IPS-18c (cell line): Measurements from ENCODE around the gene POU5F2.

Experiments used
- H3K4me3 ChIP-seq: 2 replicates; pipeline ENCODE4 v1.7.0; 2013; ENCODE audit warnings: low read depth, mild to moderate bottlenecking, low read length, moderate library complexity; ENCODE audit not compliant: insufficient read depth
- H3K9me3 ChIP-seq: one replicate; pipeline ENCODE4 v1.6.1; 2013; ENCODE audit warnings: mild to moderate bottlenecking, low read length, moderate library complexity; ENCODE audit not compliant: control insufficient read depth, insufficient read depth

POU5F2 gene

GRCh38 chr5:93723005-93723404 lies 18.4 kb downstream of the POU5F2 start:
- no peak overlapping the region for H3K4me3 ChIP-seq

DNA sequence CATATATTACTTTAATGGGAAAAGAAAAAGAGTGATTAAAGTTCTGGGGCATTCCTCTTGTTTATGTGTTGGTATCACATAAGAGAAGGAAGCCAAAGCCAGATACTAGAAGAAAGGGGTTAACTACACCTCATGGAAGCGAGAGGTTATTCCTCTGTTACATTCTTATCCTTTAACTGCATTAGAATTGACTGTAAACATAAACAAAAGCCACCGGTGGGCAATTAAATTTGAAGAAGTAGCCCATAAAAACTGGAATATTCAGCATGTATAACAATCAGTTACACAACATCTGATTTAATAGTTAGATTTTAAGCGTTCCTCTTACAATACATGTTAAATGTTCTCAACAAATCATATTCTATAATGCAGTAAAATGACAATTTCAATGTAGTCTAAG lies 18.8 kb downstream of the POU5F2 start:
- Histone ChIP-seq H3K9me3 (no peaks in the 10 kb centered on the region), H3K4me3 (no peak overlapping the region)

More at GRCh38 chr5:93723005-93723404, 18.4 kb downstream of the POU5F2 start:
- H3K9me3 ChIP-seq = no peaks in the 10 kb centered on the region

DNA sequence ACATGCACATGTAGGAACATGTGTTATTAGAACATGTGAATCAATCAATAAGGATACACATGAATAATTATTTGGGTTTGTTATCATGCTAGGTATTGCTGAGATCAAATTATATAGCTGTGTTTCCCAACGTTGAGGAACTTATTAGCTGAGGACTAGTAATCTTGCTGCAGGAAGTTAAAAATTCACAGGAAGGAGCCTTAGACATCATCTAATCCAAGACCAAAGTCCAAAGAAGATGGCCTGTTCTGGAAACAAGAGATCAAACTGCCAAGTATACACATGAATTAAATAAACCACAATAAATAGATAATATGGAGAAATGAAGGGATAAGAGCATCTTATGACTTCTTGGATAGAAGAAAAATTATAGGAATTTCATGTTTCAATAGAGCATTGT lies 19.9 kb downstream of the POU5F2 start:
- Histone ChIP-seq H3K4me3 (no peak overlapping the region), H3K9me3 (no peaks in the 10 kb centered on the region)

DNA sequence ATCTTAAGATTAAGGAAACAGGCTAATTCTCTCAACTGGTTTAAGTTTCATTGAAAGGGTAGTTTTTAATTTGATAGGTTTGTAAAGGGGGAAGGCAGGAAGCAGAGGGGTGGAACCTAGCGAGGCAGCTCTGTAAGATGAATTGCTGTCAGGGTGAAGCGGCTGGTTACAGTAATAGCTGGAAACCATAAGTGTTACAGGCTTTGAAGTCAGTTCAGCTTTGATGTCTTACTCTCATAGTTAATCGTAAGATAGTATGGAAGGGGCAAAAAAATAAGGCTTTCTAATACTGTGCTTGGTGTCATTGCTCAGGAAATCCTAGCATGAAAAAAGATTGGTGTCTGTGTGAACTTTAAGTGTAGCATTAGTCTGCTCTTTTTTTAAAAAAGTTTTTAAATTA lies 20.3 kb downstream of the POU5F2 start:
- H3K9me3 ChIP-seq = no peaks in the 10 kb centered on the region

DNA sequence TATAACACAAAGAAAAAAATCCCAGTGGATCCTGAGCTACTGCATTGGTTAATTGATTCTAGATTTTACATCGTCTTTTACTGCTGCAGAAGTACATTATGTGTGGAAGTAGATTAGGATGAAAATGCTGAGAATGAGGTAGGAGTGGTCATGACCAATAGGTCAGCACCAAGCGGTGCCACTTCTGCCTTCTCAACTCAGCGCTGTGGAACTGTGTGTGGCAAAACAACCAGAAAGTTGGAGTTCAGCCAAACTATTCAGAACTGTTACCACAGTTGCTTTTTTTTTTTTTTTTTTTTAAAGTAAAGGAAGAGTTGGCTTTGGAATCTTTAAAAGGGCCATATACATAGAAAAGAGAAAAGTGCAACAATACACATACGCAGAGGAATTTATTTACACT lies 24.2 kb downstream of the POU5F2 start:
- H3K4me3 ChIP-seq = no peak overlapping the region
- no peaks in the 10 kb centered on the region for H3K9me3 ChIP-seq

More for the DNA sequence above, 20.3 kb downstream of the POU5F2 start:
- no peak overlapping the region for H3K4me3 ChIP-seq

GRCh38 chr5:93716453-93716852 lies 24.9 kb downstream of the POU5F2 start:
- H3K9me3 ChIP-seq = no peaks in the 10 kb centered on the region
- H3K4me3 ChIP-seq = no peak overlapping the region

DNA sequence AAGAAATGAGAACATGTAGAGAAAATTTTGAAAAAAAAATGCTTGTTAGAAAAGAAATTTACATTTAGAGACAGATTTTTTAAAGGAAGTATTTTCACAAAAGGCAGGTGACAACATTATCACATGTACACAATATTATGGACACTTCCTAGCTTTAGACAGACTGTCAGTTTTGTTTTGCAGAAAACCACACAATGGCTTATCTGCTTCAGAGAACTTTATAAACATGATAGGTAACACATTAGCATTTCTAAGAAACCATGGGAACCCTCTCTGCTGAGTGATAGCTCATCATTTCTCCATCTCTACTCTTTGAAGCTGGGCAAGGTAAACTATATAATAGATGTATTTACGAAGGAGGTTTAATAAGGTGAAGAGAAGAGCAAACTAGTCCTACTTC lies 25.6 kb downstream of the POU5F2 start:
- H3K9me3 ChIP-seq = no peaks in the 10 kb centered on the region
- H3K4me3 ChIP-seq = no peak overlapping the region

GRCh38 chr5:93715327-93715726 lies 26.1 kb downstream of the POU5F2 start:
- H3K9me3 ChIP-seq = no peaks in the 10 kb centered on the region
- H3K4me3 ChIP-seq = no peak overlapping the region

DNA sequence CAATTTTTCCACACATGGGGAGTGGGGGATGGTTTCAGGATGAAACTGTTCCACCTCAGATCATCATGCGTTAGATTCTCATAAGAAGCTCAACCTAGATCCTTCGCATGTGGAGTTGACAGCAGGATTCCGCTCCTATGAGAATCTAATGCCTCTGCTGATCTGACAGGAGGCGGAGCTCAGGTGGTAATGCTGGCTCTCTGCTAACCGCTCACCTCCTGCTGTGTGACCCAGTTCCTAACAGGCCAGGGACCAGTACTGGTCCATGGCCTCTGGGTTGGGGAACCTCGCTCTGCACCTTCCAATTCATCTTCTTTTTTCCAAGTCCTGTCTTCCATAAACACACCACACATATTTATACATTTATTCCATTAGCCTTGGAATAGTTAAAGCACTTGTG lies 33.0 kb downstream of the POU5F2 start:
- no peaks in the 10 kb centered on the region for H3K9me3 ChIP-seq
- H3K4me3 ChIP-seq = no peak overlapping the region

- Histone ChIP-seq H3K4me3 (no peak overlapping the region), H3K9me3 (no peaks in the 10 kb centered on the region)
These were observed 35.5 kb downstream of the POU5F2 start for GRCh38 chr5:93705896-93706295.

DNA sequence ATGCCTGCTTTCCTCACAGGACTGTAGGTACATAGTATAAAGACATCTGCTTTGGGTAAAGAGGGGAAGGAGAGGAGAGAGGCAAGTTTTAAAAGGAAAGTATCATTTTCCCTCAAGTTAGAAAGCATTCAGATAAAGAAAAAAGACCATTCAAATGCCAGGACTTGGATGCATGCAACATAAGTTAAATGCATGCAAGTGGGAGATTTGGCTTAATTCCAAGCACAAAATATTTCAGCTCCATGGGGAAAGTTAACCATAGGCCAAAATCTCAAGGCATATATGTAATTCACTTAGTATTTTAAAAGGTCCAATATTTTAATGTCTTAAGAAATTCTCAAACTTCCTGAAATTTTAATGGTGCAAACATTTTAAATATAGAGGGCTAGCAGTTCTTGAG lies 36.4 kb downstream of the POU5F2 start:
- Histone ChIP-seq H3K4me3 (no peak overlapping the region), H3K9me3 (no peaks in the 10 kb centered on the region)

DNA sequence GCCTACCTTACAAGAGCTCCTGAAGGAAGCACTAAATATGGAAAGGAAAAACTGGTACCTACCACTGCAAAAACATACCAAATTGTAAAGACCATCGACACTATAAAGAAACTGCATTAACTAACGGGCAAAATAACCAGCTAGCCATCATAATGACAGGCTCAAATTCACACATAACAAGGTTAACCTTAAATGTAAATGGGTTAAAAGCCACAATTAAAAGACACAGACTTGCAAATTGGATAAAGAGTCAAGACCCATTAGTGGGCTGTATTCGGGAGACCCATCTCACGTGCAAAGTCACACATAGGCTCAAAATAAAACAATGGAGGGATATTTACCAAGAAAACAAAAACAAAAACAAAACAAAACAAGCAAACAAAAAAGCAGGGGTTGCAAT lies 49.4 kb downstream of the POU5F2 start:
- H3K4me3 ChIP-seq = no peak overlapping the region
- peaks cover 2% of the 10 kb centered on the region for H3K9me3 ChIP-seq
